ENCODE data around the gene LIPT1.

The LIPT1 gene

GRCh38 chr2:99140056-99140859, 14.5 kb upstream of the LIPT1 start:
- Histone ChIP-seq H4K20me1 (peaks cover 0 to 4% (median 0%) of the 10 kb centered on the region in 11 experiments; a peak in 1 of 22 replicates), H3K27ac (peak overlapping the region in 8 of 11 experiments; percentile 23 to 69 (median 62); a peak in 12 of 22 replicates), H3K9ac (peak overlapping the region; percentile 64 to 82 (median 77)), H3K4me3 (peak overlapping the region; percentile 78 to 95 (median 85)), H3K36me3 (no peaks in the 10 kb centered on the region), H3K4me2 (peak overlapping the region; percentile 79 to 96 (median 92)), H3K9me3 (replicated peaks in 1 of 11) (no peaks in the 10 kb centered on the region), H3K27me3 (peaks cover 0 to 24% (median 16%) of the 10 kb centered on the region in 11 experiments; a peak in 13 of 22 replicates), H3K4me1 (peaks cover 7 to 18% (median 14%) of the 10 kb centered on the region in 10 experiments; a peak in 17 of 20 replicates)
- no peak for TF ChIP-seq Cebpa-rat (IDR thresholded peaks at IDR 0.05)

- TF ChIP-seq Cebpa-rat (IDR thresholded peaks at IDR 0.05): no peak
- Histone ChIP-seq H3K27ac (peak overlapping the region in 8 of 11 experiments; percentile 23 to 69 (median 62); a peak in 12 of 22 replicates), H3K27me3 (peaks cover 0 to 24% (median 16%) of the 10 kb centered on the region in 11 experiments; a peak in 13 of 22 replicates), H3K4me3 (peak overlapping the region; percentile 78 to 95 (median 85)), H3K4me1 (peaks cover 7 to 18% (median 14%) of the 10 kb centered on the region in 10 experiments; a peak in 17 of 20 replicates), H3K36me3 (no peaks in the 10 kb centered on the region), H3K9me3 (replicated peaks in 1 of 11) (no peaks in the 10 kb centered on the region), H3K9ac (peak overlapping the region; percentile 64 to 82 (median 77)), H3K4me2 (peak overlapping the region; percentile 79 to 96 (median 92)), H4K20me1 (peaks cover 0 to 4% (median 0%) of the 10 kb centered on the region in 11 experiments; a peak in 2 of 22 replicates)
These were observed 14.0 kb upstream of the LIPT1 start for GRCh38 chr2:99140860-99141109.

DNA sequence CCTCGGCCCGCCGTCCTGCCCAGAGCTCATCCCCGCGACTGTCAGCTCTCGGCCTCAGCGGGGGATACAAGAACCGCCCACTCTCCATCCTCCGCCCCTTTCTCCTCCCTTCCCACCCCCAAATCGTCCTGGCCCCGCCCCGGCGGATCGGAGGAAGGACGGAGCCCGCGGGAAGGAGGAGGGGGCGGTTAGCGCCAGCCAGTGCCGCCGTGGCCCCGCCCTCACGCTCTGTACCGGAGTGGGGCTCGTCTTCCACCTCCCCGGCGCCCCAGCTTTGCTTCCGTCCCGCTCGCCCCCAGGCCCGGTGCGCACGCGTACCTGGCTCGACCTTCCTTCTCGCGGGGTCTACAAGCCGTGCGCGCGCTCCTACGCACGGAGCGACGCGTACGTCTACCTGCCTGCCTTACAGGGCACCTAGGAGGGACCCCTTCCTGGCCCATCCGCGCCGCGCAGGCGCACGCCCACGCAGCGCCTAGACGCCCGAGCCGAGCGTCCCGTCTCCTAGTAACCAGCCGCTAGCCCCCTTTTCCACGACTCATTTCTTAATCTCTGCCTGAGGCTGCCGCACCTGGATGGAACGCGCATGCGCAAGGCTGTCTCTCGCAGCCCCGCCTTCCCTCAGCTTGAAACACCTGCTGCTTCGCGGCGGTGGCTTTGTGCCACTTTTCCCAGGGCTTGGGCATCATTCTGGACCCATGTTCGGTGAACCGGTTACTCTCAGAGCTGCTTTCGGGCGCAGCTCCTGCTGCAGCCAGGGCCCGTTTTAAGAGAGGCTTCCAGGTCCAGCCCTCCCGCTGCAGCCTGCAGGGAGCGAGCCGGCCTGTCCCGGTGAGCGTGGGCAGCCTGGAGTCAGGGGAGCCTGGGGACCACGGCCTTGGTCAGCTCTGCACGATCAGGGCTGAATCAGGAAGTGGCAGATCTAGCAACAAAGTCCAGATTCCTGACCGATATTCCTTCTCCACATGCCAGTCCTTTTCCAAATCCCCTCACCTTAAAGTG, 13.4 kb upstream of the LIPT1 start, which contains the start of gene C2orf15:
Gene C2orf15, plus strand, starts transcription at position 598 of the 999 bp plus-strand sequence. CDS start 8,852 bp downstream, outside the sequence.
- Histone ChIP-seq H3K4me2 (peak within 1 kb of the TSS; percentile 79 to 96 (median 92)), H3K27me3 (peaks cover 0 to 24% (median 16%) of the 10 kb centered on the region in 11 experiments; a peak in 13 of 22 replicates), H3K27ac (peak within 1 kb of the TSS; percentile 23 to 69 (median 60); a peak in 19 of 22 replicates), H3K36me3 (no peaks in the 10 kb centered on the region), H3K9me3 (replicated peaks in 1 of 11) (no peaks in the 10 kb centered on the region), H3K4me3 (peak within 1 kb of the TSS; percentile 78 to 95 (median 85)), H4K20me1 (peaks cover 0 to 4% (median 0%) of the 10 kb centered on the region in 11 experiments; a peak in 2 of 22 replicates), H3K9ac (peak within 1 kb of the TSS; percentile 64 to 82 (median 77)), H3K4me1 (peaks cover 7 to 18% (median 14%) of the 10 kb centered on the region in 10 experiments; a peak in 17 of 20 replicates)
- no peak for TF ChIP-seq Cebpa-rat (IDR thresholded peaks at IDR 0.05)

DNA sequence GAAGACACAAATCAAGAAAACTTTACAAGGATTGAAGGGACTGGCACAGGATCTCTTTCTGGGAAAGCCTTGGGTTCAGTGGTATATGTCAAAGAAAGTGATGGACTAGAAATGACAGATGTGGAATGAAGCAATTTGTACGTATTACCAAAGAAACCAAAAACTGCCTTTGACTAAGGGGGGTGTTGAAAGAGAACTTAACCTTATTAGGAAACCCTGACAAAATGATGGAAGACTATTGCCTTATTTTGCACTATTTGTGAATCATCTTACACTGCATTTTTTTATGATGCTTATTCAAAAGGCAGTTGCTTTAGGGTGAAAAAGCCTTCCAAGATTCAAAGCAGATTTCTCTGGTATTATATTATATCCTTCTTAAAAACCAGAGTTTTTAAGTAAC, 4.1 kb upstream of the LIPT1 start:
- Histone ChIP-seq H3K27ac (no peak overlapping the region), H3K27me3 (no peaks in the 10 kb centered on the region), H4K20me1 (no peaks in the 10 kb centered on the region; a peak in 1 of 22 replicates), H3K4me3 (no peak overlapping the region), H3K4me2 (no peak overlapping the region), H3K36me3 (no peaks in the 10 kb centered on the region), H3K9ac (no peak overlapping the region), H3K4me1 (peaks cover 18 to 31% (median 28%) of the 10 kb centered on the region in 10 experiments), H3K9me3 (replicated peaks in 1 of 11) (no peaks in the 10 kb centered on the region)
- no peak for TF ChIP-seq Cebpa-rat (IDR thresholded peaks at IDR 0.05)

- Histone ChIP-seq H3K9ac (peak overlapping the region in 2 of 11 experiments; percentile 6 to 9; a peak in 1 of 22 replicates), H3K27me3 (no peaks in the 10 kb centered on the region), H3K36me3 (peaks cover under 1 to 11% (median 5%) of the 10 kb centered on the region in 11 experiments; a peak in 10 of 22 replicates), H4K20me1 (no peaks in the 10 kb centered on the region), H3K9me3 (replicated peaks in 1 of 11) (no peaks in the 10 kb centered on the region), H3K4me1 (peaks cover 30 to 47% (median 44%) of the 10 kb centered on the region in 10 experiments), H3K4me2 (peak overlapping the region in 9 of 11 experiments; percentile 3 to 95 (median 63); a peak in 14 of 22 replicates), H3K27ac (no peak overlapping the region), H3K4me3 (no peak overlapping the region)
- TF ChIP-seq Cebpa-rat (IDR thresholded peaks at IDR 0.05): no peak
These were observed 2.4 kb upstream of the LIPT1 start for GRCh38 chr2:99152199-99152895.

DNA sequence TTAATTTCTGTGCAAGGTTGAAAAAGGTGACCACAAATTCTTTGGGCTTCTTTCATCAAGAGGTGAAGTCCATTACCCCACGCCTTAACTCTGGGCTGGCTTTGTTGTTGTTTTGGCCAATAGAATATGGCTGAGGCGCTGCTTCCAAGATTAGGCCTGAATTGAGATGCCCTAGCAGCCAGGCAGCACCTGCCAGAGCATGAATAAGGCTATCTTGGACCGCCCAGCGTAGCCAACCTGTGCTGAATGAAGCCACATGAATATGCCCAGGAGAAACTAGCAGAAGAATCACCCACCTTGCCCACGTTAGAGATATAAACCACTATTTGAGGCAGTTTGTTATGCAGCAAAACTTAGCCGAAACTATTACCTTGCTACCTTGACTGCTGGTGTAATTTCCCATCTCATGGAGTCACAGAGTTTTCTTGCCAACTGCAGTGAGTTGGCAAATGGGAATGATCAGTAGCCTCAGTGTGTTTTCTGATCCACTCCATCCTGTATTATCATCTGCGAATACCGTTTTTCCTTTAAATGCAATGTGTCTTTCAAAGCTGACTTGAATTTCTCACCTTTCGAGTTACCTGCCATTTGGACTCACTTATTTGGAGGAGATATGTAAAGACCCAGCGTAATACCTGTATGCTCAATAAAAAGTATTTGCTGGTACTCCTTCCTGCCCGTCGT, 704 bp upstream of the LIPT1 start:
- TF ChIP-seq Cebpa-rat (IDR thresholded peaks at IDR 0.05): no peak
- Histone ChIP-seq H3K4me3 (peak overlapping the region; percentile 69 to 88 (median 80)), H3K9ac (peak overlapping the region; percentile 77 to 86 (median 83)), H3K36me3 (peaks cover 17 to 28% (median 21%) of the 10 kb centered on the region in 11 experiments; a peak in 20 of 22 replicates), H4K20me1 (no peaks in the 10 kb centered on the region), H3K27ac (peak overlapping the region; percentile 57 to 86 (median 81); a peak in 21 of 22 replicates), H3K4me2 (peak overlapping the region; percentile 88 to 99 (median 92)), H3K27me3 (no peaks in the 10 kb centered on the region), H3K9me3 (replicated peaks in 1 of 11) (no peaks in the 10 kb centered on the region), H3K4me1 (peaks cover 30 to 47% (median 46%) of the 10 kb centered on the region in 10 experiments)

GRCh38 chr2:99156891-99157290, 2.1 kb downstream of the LIPT1 start:
- Histone ChIP-seq H3K4me1 (peaks cover 30 to 50% (median 44%) of the 10 kb centered on the region in 10 experiments), H3K4me2 (peak overlapping the region; percentile 45 to 99 (median 92); a peak in 16 of 22 replicates)

More at GRCh38 chr2:99156891-99157290, 2.1 kb downstream of the LIPT1 start:
- Histone ChIP-seq H4K20me1 (no peaks in the 10 kb centered on the region), H3K36me3 (peaks cover 31 to 50% (median 46%) of the 10 kb centered on the region in 11 experiments), H3K27me3 (no peaks in the 10 kb centered on the region), H3K9me3 (replicated peaks in 1 of 11) (no peaks in the 10 kb centered on the region), H3K4me3 (no peak overlapping the region), H3K27ac (no peak overlapping the region), H3K9ac (no peak overlapping the region)
- TF ChIP-seq Cebpa-rat (IDR thresholded peaks at IDR 0.05): no peak

Measured in BLaER1 treated with 17β-estradiol and CSF1 and Interleukin-3, amounts not matched to agents 10 nM and 100 nM (cell line).